GM10248 (cell line): ENCODE data around the gene FANCE.

Source experiments
- CTCF ChIA-PET: fragments of 300-600 bp; sonication (Branson Sonifier 250); formaldehyde crosslinking; extraction: SDS; loops from one replicate; lab custom pipeline; 2021; ENCODE audit warnings: antibody characterized with exemption; lab: Yijun Ruan, JAX
- POLR2A ChIA-PET: fragments of 350-650 bp; sonication (Branson Sonifier 250); formaldehyde crosslinking; extraction: SDS; loops from one replicate; lab custom pipeline; 2020; ENCODE audit warnings: antibody characterized with exemption; lab: Yijun Ruan, JAX
- DNase-seq: peaks from one replicate; pipeline ENCODE4 v3.0.0; 2012; ENCODE audit errors: extremely low spot score
- CTCF ChIP-seq: IDR thresholded peaks from 2 replicates; pipeline ENCODE4 v1.5.1; 2012; ENCODE audit warnings: mild to moderate bottlenecking, low read depth; ENCODE audit errors: extremely low read depth, missing control alignments, control extremely low read depth

Gene FANCE

DNA sequence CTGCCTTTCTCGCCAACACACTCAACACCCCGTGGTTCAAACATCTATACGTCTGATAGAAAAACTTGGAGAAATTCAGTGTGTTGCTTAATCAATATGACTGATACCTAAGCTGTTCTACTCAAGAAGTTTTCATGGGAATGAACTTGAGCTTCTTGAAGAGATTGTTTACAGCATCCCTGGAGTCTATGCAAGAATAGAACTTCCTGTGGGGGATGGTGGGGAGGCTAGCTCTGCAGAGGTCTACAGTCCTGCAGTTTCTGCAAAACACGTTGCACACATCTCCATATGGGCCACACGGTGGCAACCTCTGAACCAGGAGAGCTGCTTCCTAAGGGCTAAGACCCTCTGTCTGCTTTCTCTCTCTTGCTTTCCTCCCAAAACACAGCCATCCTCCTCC is 32.7 kb upstream of the FANCE start:
- TF ChIP-seq CTCF = no peak
- POLR2A ChIA-PET = interaction anchor here (0.7 kb wide), 1 partner anchor 48 kb away, joined by 3 read pairs; no protein-coding TSS in a partner anchor
- CTCF ChIA-PET = interaction anchor here (0.8 to 3.4 kb wide), 6 partner anchors 11 to 123 kb away, joined by 3 to 15 read pairs (median 6); partner anchors contain the start of gene PPARD
- DNase-seq = no peak

DNA sequence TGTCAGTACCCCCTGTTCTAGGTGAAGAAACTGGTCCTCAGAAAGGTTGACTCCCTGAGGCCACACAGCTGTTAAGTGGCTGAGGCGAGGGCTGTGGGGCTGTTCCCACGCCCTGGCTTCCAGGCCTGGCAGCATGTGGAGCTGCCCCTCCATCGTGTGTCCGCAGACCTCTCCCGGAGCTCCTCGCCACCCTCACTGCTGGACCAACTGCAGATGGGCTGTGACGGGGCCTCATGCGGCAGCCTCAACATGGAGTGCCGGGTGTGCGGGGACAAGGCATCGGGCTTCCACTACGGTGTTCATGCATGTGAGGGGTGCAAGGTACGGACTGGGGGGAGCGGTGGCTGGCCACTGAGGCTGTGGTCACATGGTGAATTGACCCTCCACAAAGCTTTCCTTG is 32.2 kb upstream of the FANCE start:
- no peak for TF ChIP-seq CTCF
- ChIA-PET POLR2A (no interaction called here), CTCF (interaction anchor here (0.8 to 3.4 kb wide), 6 partner anchors 11 to 92 kb away, joined by 3 to 15 read pairs (median 6); partner anchors contain the start of gene PPARD)
- no peak for DNase-seq

- ChIA-PET POLR2A (no interaction called here), CTCF (interaction anchor here (2.3 kb wide), 1 partner anchor 22 kb away, joined by 7 read pairs; no protein-coding TSS in a partner anchor)
- DNase-seq = no peak
- TF ChIP-seq CTCF = no peak
Observed at GRCh38 chr6:35425284-35425683, 26.9 kb upstream of the FANCE start.

GRCh38 chr6:35426074-35426473 is 26.1 kb upstream of the FANCE start:
- no peak for TF ChIP-seq CTCF
- POLR2A ChIA-PET = no interaction called here
- no peak for DNase-seq
- CTCF ChIA-PET = interaction anchor here (1.5 to 2.3 kb wide), 2 partner anchors 21 to 129 kb away, joined by 3 to 7 read pairs; partner anchors contain the start of gene DEF6

DNA sequence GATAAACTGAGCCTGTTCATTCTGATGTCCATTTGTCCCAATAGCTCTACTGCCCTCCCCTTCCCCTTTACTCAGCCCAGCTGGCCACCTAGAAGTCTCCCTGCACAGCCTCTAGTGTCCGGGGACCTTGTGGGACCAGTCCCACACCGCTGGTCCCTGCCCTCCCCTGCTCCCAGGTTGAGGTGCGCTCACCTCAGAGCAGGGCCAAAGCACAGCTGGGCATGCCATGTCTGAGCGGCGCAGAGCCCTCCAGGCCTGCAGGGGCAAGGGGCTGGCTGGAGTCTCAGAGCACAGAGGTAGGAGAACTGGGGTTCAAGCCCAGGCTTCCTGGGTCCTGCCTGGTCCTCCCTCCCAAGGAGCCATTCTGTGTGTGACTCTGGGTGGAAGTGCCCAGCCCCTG is 24.7 kb upstream of the FANCE start:
- ChIA-PET CTCF (interaction anchor here (1.0 to 1.5 kb wide), 3 partner anchors 10 to 130 kb away, joined by 3 read pairs; partner anchors contain the start of gene DEF6), POLR2A (no interaction called here)
- DNase-seq = no peak
- no peak for TF ChIP-seq CTCF

- ChIA-PET CTCF (interaction anchor here (1.3 kb wide), 1 partner anchor 9 kb away, joined by 3 read pairs; no protein-coding TSS in a partner anchor), POLR2A (no interaction called here)
- no peak for TF ChIP-seq CTCF
- DNase-seq = no peak
Observed at GRCh38 chr6:35427851-35428321, 24.3 kb upstream of the FANCE start.
